Subcutaneous adipose tissue (tissue), 4 donors: ENCODE results near the gene CHAF1A. TPM values are rescaled to one million over a fixed set of nuclear protein-coding genes. Genes with fewer than 3 reads are reported as not detected.

Experiments used
- total RNA-seq, 4 donors: library from RNA; depleted of rRNA; stranded (reverse); fragments of >200 nt; gene quantifications; one replicate each; pipeline ENCODE4 v1.1.0, GENCODE V29; 2016
- TF ChIP-seq, protein P1 (sequence below): fragments of 450-650 bp; IDR thresholded peaks from one replicate; pipeline ENCODE4 v1.5.1; 2016; ENCODE audit warnings: low read depth, mild to moderate bottlenecking, control low read depth, antibody characterized with exemption, moderate library complexity

CHAF1A gene
- total RNA-seq, 4 donors from 2014 or later: 4.8 to 13.0 (median 6.3) TPM

GRCh38 chr19:4457654-4458395, 55.4 kb downstream of the CHAF1A start, which contains the start of gene UBXN6:
Gene UBXN6, minus strand, starts transcription at chr19:4457794. Its CDS starts 97 bp downstream, at chr19:4457697.
- TF ChIP-seq, protein P1, sequence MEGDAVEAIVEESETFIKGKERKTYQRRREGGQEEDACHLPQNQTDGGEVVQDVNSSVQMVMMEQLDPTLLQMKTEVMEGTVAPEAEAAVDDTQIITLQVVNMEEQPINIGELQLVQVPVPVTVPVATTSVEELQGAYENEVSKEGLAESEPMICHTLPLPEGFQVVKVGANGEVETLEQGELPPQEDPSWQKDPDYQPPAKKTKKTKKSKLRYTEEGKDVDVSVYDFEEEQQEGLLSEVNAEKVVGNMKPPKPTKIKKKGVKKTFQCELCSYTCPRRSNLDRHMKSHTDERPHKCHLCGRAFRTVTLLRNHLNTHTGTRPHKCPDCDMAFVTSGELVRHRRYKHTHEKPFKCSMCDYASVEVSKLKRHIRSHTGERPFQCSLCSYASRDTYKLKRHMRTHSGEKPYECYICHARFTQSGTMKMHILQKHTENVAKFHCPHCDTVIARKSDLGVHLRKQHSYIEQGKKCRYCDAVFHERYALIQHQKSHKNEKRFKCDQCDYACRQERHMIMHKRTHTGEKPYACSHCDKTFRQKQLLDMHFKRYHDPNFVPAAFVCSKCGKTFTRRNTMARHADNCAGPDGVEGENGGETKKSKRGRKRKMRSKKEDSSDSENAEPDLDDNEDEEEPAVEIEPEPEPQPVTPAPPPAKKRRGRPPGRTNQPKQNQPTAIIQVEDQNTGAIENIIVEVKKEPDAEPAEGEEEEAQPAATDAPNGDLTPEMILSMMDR: no peak

DNA sequence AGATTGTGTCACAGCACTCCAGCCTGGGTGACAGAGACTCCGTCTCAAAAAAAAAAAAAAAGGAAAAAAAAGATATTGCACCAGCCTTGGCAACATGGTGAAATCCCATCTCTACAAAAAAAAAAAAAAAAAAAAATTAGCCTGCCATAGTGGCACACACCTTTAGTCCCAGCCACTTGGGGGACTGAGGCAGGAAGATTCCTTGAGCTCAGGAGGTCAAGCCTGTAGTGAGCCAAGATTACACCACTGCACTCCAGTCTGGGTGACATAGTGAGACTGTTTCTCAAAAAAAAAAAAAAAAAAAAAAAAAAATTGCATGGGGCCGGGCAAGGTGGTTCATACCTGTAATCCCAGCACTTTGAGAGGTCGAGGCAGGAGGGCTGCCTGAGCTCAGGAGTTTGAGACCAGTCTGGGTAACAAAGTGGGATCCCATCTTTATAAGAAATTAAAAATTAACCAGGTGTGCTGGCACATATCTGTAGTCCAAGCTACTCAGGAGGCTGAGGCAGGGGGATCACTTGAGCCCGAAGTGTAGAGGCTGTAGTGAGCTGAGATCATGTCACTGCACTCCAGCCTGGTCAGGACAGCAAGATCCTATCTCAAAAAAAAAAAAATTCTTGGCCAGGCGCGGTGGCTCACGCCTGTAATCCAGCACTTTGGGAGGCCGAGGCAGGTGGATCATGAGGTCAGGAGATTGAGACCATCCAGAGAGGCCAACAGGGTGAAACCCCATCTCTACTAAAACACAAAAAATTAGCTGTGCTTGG, 62.6 kb downstream of the CHAF1A start:
- TF ChIP-seq, protein P1: no peak

GRCh38 chr19:4467835-4468234, 65.4 kb downstream of the CHAF1A start:
- TF ChIP-seq, protein P1: no peak

GRCh38 chr19:4471403-4472173, 69.1 kb downstream of the CHAF1A start:
- TF ChIP-seq, protein P1: no peak

GRCh38 chr19:4472174-4472974, 69.9 kb downstream of the CHAF1A start, which contains the start of gene HDGFL2:
Gene HDGFL2, plus strand, starts transcription at chr19:4472297. Its CDS starts 54 bp downstream, at chr19:4472351.
- TF ChIP-seq, protein P1: no peak

GRCh38 chr19:4473011-4473762, 70.7 kb downstream of the CHAF1A start:
- TF ChIP-seq, protein P1: no peak
